ENCODE data around the gene METAP1.

GRCh38 chr4:98955229-98955628, 40.3 kb upstream of the METAP1 start:
- TF ChIP-seq CTCF (IDR thresholded peaks at IDR 0.05), result no peak
- no peak for TF ChIP-seq EZH2 (IDR thresholded peaks at IDR 0.05; ENCODE audit: borderline replicate concordance, insufficient read depth, low read depth, low read length, poor library complexity, severe bottlenecking)

Measured in B cell (primary cell).